BLaER1 (cell line): ENCODE results near the gene TRAF7.

Experiments used
- H3K27ac ChIP-seq: shearing (Covaris generic); formaldehyde crosslinking; 2 replicates; pipeline ENCODE4 v1.8.1; 2022
- H3K27me3 ChIP-seq: shearing (Covaris generic); formaldehyde crosslinking; 2 replicates; pipeline ENCODE4 v1.8.1; 2022
- H3K36me3 ChIP-seq: shearing (Covaris generic); formaldehyde crosslinking; 2 replicates; pipeline ENCODE4 v1.8.1; 2022
- H3K4me1 ChIP-seq: shearing (Covaris generic); formaldehyde crosslinking; 2 replicates; pipeline ENCODE4 v1.8.1; 2022
- H3K4me2 ChIP-seq: shearing (Covaris generic); formaldehyde crosslinking; 2 replicates; pipeline ENCODE4 v1.8.1; 2022
- H3K4me3 ChIP-seq: shearing (Covaris generic); formaldehyde crosslinking; 2 replicates; pipeline ENCODE4 v1.8.1; 2022
- H3K9ac ChIP-seq: shearing (Covaris generic); formaldehyde crosslinking; 2 replicates; pipeline ENCODE4 v1.8.1; 2022
- H3K9me3 ChIP-seq: shearing (Covaris generic); formaldehyde crosslinking; 2 replicates; pipeline ENCODE4 v1.8.1; 2022
- H4K20me1 ChIP-seq: shearing (Covaris generic); formaldehyde crosslinking; 2 replicates; pipeline ENCODE4 v1.8.1; 2022
- Cebpa-rat ChIP-seq: shearing (Covaris generic); IDR thresholded peaks from 2 replicates; pipeline ENCODE4 v1.8.1; 2022

Gene TRAF7

DNA sequence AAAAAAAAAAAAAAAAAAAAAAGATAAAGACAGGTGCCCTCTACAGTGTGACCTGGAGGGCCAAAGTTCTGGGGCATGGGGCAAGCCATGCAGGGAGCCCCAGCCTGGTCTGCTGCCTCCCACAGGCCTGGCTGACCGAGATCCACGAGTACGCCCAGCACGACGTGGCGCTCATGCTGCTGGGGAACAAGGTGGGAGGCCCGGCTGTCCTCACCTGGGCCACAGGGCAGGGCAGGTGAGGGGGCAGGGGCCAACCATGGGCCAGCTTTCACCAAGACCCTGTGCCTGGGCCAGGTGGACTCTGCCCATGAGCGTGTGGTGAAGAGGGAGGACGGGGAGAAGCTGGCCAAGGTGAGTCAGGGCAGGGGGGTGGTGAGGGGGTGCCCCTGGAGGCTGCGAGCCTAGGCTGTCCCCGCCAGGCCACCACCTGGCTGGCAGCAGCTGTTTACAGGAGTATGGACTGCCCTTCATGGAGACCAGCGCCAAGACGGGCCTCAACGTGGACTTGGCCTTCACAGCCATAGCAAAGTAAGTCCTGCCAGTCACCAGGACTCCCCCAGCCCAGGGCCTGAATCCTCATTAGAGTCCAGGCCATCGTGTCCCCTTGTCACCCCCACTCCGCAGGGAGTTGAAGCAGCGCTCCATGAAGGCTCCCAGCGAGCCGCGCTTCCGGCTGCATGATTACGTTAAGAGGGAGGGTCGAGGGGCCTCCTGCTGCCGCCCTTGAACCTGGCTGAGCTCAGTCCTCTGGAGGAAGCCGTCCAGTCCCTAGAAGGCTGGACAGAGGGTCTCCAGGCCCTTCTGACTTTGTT lies 2.7 kb upstream of the TRAF7 start:
- H3K4me3 ChIP-seq, result peak overlapping the region; percentile 90
- no peaks in the 10 kb centered on the region for H3K9me3 ChIP-seq
- H3K36me3 ChIP-seq, result peaks cover 38% of the 10 kb centered on the region
- no peaks in the 10 kb centered on the region for H3K27me3 ChIP-seq
- peaks cover 93% of the 10 kb centered on the region for H4K20me1 ChIP-seq
- no peak for TF ChIP-seq Cebpa-rat
- H3K27ac ChIP-seq, result peak overlapping the region; percentile 94
- peak overlapping the region; percentile 99 for H3K9ac ChIP-seq
- H3K4me2 ChIP-seq, result peak overlapping the region; percentile 100
- peaks cover 67% of the 10 kb centered on the region for H3K4me1 ChIP-seq

DNA sequence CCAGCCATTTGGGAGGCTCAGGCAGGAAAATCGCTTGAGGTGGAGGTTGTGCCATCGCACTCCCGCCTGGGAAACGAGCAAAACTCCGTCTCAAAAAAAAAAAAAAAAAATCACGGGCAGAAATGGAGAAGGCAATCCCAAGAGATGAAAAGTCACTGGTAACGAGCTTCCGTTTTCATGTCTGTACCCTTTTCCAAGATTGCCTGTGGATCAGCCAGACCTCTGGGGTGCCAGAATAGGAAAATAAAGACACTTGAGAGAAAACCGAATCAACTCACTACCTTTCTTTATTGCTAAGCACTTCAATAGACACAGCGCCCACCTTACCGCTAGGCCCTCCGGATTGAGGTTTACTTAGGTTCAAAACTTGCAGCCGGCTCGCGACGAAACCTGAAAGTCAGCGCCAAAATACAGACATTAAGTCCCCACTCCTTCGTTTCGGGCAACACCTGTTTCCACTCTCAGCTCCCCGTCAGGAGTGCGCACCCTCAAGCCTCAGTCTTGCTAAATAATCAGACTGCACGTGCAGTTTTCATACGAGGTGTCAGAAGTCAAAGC lies 970 bp upstream of the TRAF7 start:
- Histone ChIP-seq H3K27me3 (no peaks in the 10 kb centered on the region), H4K20me1 (peaks cover 93% of the 10 kb centered on the region), H3K4me2 (peak overlapping the region; percentile 100), H3K4me1 (peaks cover 67% of the 10 kb centered on the region), H3K36me3 (peaks cover 46% of the 10 kb centered on the region), H3K9ac (peak overlapping the region; percentile 99), H3K27ac (peak overlapping the region; percentile 94), H3K9me3 (no peaks in the 10 kb centered on the region), H3K4me3 (peak overlapping the region; percentile 90)
- no peak for TF ChIP-seq Cebpa-rat

DNA sequence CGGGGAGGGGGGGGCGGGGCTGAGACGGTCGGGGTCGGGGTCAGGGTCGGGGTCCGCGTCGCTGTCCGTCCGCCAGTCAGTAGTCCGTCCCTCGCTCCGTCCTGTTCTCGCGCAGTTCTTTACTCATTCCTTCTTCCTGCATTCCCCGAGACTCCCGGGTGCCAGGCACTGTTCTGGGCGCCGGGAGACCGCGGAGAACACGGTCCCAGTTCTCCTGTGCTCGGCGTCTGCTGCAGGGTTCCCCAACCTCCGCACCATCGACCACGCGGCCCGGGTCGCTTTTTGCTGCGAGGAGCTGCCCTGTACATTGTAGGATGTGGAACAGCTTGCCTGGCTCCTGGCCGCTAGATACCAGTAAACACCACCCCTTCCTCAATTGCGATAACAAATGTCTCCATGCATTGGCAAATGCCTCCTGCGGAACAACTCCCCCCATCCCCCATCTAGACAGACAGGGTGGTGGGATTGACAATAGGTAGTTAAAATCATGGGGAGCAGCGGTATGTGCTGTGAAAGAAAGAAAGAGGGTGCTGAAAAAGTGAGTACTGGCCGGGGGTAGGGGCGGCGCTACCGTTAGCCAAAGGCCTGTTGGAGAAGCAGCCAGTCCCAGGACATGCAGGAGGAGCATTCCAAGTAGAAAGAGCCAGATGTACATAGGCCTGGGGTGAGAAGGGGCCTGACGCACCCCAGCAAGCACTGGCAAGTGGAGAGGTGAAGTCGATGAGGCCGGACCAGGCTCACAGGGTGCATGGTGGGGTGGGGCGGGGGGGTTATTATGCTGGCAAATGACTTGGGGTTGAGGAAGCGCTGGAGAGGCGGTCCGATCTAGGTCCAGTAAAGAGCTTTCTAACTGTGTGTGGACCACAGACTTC lies 631 bp downstream of the TRAF7 start:
- H3K9me3 ChIP-seq, result no peaks in the 10 kb centered on the region
- peaks cover 64% of the 10 kb centered on the region for H3K4me1 ChIP-seq
- H3K4me3 ChIP-seq, result peak overlapping the region; percentile 90
- H3K27me3 ChIP-seq, result no peaks in the 10 kb centered on the region
- no peak for TF ChIP-seq Cebpa-rat
- H3K36me3 ChIP-seq, result peaks cover 42% of the 10 kb centered on the region
- peaks cover 88% of the 10 kb centered on the region for H4K20me1 ChIP-seq
- peak overlapping the region; percentile 92 for H3K9ac ChIP-seq
- peak overlapping the region; percentile 98 for H3K4me2 ChIP-seq
- peak overlapping the region; percentile 88 for H3K27ac ChIP-seq

DNA sequence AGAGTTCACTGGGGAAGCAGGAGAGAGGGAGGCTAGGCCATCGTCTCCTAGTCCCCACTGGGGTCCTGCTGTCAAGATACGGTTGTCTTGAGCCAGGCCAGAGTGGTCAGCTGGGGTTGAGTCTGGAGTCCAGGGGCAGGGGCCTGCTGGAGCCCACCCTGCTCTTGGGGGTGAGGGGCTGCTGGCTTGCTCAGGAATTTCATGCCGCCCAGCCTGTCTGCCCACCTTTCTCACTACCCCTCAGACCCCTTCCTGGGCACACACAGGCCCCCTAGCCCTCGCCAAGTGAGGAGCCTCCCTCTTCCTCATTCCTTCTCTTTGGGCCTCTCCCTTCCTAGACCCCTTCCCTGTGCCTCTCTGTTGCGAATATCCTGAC lies 1.3 kb downstream of the TRAF7 start:
- Histone ChIP-seq H3K9ac (peak overlapping the region; percentile 92), H3K27ac (peak overlapping the region; percentile 88), H3K4me2 (peak overlapping the region; percentile 98), H3K4me3 (peak overlapping the region; percentile 90), H3K27me3 (no peaks in the 10 kb centered on the region), H3K4me1 (peaks cover 64% of the 10 kb centered on the region), H3K36me3 (peaks cover 36% of the 10 kb centered on the region), H3K9me3 (no peaks in the 10 kb centered on the region), H4K20me1 (peaks cover 88% of the 10 kb centered on the region)
- TF ChIP-seq Cebpa-rat, result no peak

DNA sequence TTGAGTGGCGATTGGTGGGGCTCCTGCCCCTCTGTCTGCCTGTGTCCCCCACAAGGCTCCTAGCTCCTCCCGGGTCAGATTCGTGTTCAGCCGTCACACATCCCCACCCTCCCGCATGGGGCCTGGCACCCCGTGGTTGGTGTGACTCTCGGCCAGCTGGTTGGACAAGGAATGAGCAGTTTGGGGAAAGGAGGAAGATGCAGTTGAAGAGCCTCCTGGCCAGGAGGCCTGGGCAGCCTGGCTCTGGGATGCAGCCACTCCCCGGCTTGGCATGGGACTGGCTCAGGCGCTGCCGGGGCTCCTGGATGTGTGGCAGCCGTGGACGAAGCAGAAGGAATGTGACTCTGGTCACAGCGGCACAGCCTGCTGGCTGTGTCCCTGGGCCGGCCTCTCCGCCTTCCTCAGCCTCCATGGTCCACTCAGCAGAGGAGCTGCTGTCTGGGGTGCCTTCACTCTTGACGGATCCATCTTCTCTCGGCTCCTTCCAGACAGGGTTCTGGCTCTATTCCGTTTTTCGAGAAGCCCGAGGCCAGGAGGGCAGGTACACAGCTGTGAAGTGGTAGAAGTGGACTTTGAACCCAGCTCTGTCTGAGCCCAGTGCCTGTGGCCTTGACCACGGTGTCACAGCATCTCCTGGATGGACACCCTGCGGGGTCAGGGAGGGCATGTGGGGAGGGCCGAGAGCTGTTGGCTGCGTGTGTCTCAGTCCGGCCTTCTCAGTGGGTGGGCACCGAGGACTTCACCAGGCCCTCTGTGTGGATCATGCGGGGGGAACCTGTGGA lies 2.1 kb downstream of the TRAF7 start:
- Histone ChIP-seq H3K4me1 (peaks cover 64% of the 10 kb centered on the region), H3K4me2 (peak overlapping the region; percentile 98), H3K9ac (peak overlapping the region; percentile 92), H3K4me3 (peak overlapping the region; percentile 90), H3K36me3 (peaks cover 36% of the 10 kb centered on the region), H3K27ac (peak overlapping the region; percentile 88), H3K27me3 (no peaks in the 10 kb centered on the region), H4K20me1 (peaks cover 88% of the 10 kb centered on the region), H3K9me3 (no peaks in the 10 kb centered on the region)
- TF ChIP-seq Cebpa-rat, result no peak

- peaks cover 3% of the 10 kb centered on the region; the same call in 1 of the 2 replicates for H3K9me3 ChIP-seq
- H3K36me3 ChIP-seq, result peaks cover 36% of the 10 kb centered on the region
- H4K20me1 ChIP-seq, result peaks cover 88% of the 10 kb centered on the region
- H3K27ac ChIP-seq, result peak overlapping the region; percentile 88
- peaks cover 65% of the 10 kb centered on the region for H3K4me1 ChIP-seq
- H3K4me3 ChIP-seq, result peak overlapping the region; percentile 67
- H3K9ac ChIP-seq, result peak overlapping the region; percentile 92
- TF ChIP-seq Cebpa-rat, result no peak
- H3K27me3 ChIP-seq, result no peaks in the 10 kb centered on the region
- H3K4me2 ChIP-seq, result peak overlapping the region; percentile 98
These were observed 2.7 kb downstream of the TRAF7 start for GRCh38 chr16:2158262-2158638.

DNA sequence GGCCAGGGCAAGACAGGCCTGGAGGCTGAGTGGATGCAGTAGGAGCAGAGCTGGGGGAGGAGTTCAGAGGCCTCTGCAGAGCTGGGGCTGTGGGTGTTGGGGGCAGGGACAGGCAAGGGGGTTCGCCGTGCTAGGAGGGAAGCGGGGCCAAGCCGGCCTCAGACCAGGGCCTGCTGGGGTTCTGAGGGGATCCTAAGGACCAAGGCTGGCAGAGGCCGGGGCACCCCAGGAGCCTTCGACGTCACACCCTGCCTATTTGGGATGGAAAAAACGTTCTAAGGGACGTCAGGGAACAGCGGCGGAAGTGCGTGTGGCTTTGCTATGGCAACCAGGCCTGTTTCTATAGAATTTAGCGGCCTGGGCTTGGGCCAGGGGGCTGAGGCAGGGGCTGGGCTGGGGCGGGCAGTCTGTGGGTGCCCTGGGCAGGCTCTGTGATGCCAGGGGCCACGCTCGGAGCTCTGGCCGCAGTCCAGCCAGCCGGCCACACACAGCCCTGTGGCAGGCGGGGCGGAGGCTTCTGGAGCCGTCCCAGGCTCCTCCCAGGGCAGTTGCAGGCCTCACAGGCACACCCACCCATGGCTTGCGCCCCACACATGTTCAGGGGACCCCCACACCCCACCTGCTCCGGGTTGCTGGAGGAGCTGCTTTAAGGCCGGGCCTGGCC lies 3.7 kb downstream of the TRAF7 start:
- H3K9ac ChIP-seq, result peak overlapping the region; percentile 92
- no peak for TF ChIP-seq Cebpa-rat
- H3K9me3 ChIP-seq, result peaks cover 14% of the 10 kb centered on the region; the same call in 1 of the 2 replicates
- H3K27ac ChIP-seq, result peak overlapping the region; percentile 88
- H3K4me1 ChIP-seq, result peaks cover 67% of the 10 kb centered on the region
- no peaks in the 10 kb centered on the region for H3K27me3 ChIP-seq
- H4K20me1 ChIP-seq, result peaks cover 88% of the 10 kb centered on the region
- H3K4me3 ChIP-seq, result peak overlapping the region; percentile 67
- peak overlapping the region; percentile 98 for H3K4me2 ChIP-seq
- peaks cover 37% of the 10 kb centered on the region for H3K36me3 ChIP-seq

DNA sequence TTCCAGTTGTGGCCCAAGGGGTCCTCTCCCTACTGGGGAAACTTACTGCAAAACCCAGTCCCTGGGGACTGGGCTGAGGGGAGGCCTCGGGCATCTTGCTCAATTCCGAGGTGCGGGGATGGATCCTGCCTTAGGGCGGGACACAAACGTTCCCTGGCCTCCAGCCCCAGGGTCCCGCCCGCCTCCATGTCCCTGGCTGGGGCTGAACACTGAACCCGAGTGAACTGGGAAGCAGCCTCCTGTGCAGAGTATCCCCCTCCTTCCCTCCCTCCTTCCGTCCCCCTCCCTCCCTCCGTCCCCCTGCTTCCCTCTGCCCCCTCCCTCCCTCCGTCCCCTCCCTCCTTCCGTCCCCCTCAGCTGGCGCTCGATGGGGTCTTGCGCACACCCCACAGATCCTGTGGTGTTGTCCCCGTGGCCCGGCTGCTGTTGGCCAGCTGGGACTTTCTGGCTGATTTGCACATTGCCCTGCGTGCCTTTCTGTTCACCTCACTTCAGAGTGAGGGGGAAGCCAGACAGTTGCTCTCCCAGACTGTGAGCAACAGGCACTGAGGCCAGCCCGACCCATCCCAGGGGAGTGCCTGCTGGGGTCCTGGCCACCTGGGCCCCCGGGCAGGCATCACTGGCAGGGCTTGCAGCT lies 5.5 kb downstream of the TRAF7 start:
- peaks cover 16% of the 10 kb centered on the region; the same call in 1 of the 2 replicates for H3K9me3 ChIP-seq
- H4K20me1 ChIP-seq, result peaks cover 91% of the 10 kb centered on the region
- no peaks in the 10 kb centered on the region for H3K27me3 ChIP-seq
- TF ChIP-seq Cebpa-rat, result no peak
- peak overlapping the region; percentile 88 for H3K27ac ChIP-seq
- H3K4me2 ChIP-seq, result peak overlapping the region; percentile 98
- H3K36me3 ChIP-seq, result peaks cover 52% of the 10 kb centered on the region
- H3K9ac ChIP-seq, result peak overlapping the region; percentile 75
- peak overlapping the region; percentile 62 for H3K4me3 ChIP-seq
- H3K4me1 ChIP-seq, result peaks cover 67% of the 10 kb centered on the region
